HCEC 1CT (cell line): Measurements from ENCODE around the gene PRR30.

Experiments used
- DNase-seq: peaks from one replicate; pipeline ENCODE4 v3.0.0-alpha.2; 2017

Gene PRR30

DNA sequence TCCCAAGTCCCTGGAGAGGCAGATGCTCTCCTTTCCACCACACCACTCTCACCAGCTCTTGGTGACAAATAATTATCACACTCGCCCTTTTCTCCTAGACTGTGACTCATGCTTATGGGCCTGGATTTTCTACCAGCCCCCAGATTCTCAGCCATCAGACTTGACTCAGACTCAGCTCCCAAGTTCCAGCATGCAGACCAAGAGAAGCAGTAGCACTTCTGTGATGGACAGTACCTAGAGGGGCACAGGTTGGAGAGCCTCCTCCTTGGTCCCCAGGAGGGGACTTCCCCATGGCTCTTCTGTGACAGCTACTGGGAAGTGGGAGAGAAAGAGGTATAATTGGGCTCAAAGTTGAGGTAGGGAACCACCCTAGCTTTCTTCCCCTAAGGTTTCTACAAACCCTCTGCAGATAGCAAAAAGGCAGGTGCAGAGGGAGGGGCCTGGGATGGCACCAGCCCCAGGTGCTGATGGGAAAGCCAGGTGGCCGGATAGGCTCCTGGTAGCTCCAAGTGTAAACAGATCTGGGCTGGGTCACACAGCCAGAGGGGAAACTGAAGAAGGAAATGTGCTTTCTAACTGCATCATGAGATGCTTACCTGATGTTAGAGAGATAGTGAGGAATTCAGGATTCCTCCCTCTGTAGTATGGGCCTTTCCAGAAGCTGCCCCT is 13.7 kb upstream of the PRR30 start:
- DNase-seq = peak; percentile 26

DNA sequence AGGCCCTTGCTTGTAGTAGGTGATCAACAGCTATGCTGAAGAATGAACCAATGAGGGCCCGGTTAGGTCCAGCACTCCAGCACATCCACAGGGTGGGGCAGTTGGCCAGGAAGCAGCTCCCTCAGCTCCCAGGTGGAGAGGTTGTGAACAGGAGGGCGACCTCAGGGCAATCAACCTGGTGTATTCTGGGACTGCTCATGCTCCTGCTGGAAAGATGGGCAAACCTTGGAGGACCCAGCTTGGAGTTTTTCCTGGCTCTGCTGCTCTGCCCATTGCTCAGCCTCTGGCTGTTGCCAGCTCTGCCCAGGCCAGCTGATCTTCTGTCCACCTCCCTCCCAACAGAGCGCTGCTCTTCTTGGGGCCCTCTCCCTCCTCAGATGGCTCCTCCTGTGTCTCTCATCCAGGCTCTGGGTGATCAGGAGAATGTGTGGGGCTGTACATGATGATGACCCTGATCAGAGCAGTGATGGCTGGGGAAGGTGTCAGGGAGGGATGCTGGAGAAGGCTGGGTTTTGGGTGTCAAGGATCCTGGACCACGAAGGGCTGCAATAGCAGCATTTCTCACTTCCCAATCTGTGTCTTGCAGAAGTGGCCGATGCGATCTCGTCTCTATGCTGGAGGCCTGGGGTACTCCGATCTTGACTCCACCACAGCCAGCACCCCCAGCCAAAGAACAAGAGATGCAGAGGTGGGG is 13.0 kb upstream of the PRR30 start:
- DNase-seq = no peak

DNA sequence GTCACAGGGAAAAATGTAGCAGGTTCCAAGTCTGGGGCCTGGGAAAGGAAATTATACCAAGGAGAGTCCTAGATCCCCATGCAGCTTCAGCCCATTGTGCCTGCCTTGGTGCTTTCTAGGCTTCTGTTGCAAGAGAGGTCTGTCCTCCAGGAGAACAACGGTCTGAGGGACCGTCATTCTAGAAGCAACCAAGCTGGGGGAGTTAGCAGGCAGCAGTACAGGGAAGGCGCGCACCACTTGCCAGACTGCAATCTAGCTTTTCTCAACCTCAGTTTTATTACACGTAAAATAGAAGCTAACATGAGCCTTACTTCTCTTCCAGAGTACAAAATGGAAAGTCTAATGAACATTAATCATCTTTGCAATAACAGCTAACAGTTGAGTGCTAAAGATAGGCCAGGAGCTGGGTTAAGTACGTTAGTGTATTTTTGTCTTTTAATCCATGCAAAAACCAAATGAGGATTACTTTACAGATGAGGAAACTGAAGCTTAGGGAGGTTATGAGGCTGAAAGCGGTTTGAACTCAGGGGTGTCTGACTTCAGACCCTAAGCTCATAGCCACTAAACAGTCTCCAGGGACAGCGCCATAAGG is 11.5 kb upstream of the PRR30 start:
- DNase-seq = no peak

GRCh38 chr2:27149570-27150405 is 10.6 kb upstream of the PRR30 start:
- no peak for DNase-seq

GRCh38 chr2:27148801-27149439 is 9.7 kb upstream of the PRR30 start, which contains the start of gene TCF23:
Gene TCF23 (plus strand): TSS chr2:27149004. CDS start chr2:27149134, 130 bp downstream.
- DNase-seq = no peak

DNA sequence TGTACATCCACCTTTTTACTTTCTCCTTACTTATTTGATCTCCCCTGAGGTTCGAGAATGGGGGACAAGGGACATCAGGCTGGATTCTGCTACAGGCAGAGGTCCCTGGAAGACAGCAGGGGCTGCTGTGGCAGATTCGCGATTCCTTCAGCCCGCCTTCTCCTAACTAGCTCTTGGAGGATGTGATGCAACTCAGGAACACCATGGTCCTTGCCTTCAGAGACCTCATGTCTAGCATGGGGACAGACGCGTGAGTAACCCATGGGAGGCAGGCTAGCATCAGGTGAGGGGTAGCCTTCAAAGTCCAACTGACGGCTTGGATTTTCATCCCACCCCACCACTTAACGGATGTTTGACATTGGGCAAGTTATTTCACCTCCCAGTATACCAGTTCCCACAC is 8.7 kb upstream of the PRR30 start:
- no peak for DNase-seq

DNA sequence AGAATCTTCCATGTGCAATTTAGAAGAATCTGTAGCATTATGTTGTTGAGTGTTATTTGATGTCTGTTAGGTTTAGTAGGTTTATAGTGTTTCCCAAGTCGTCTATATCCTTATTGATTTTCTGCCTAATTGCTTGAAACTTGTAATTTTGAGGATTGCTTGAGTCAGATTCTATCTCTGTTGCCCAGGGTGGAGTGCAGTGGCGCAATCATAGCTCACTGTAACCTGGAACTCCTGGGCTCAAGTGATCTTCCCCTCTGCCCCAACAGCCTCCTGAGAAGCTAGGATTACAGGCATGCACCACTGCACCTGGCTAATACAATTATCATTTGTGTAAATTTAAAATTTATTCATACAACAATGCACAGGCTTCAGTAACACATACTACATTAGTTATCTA is 6.5 kb upstream of the PRR30 start:
- no peak for DNase-seq

GRCh38 chr2:27143285-27143684 is 4.1 kb upstream of the PRR30 start:
- DNase-seq = no peak

GRCh38 chr2:27138111-27138510 is 1.1 kb downstream of the PRR30 start:
- no peak for DNase-seq

GRCh38 chr2:27137322-27137935 is 1.8 kb downstream of the PRR30 start:
- DNase-seq = no peak

- no peak for DNase-seq
Measured at GRCh38 chr2:27136751-27137150, 2.5 kb downstream of the PRR30 start.

DNA sequence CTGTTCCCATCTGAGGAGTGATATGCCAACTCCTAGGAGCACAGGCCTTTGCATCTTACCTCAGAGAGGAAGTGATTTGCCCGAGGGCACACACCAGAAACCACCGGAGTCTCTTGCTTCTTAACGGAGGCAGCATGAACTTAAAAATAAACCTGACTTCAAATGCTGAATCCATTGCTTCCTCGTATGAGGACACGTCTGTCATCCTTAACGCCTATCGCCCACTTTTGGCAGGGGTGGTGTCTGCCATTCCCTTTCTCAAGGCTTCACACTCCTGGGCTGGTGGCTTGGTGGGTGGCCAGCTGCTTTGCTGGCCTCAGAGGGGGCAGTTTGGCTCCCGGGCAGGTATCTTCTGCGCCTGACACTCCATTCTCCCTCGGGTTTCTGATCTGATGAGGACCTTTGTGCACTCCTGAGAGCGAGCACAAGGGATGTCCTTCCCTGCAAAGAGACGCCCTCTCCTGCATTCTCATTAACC is 3.7 kb downstream of the PRR30 start:
- DNase-seq = no peak

GRCh38 chr2:27134781-27135477 is 4.3 kb downstream of the PRR30 start:
- no peak for DNase-seq

GRCh38 chr2:27133905-27134780 is 5.1 kb downstream of the PRR30 start, which contains the start of gene PREB:
Gene PREB (minus strand): TSS chr2:27134636. CDS start chr2:27134421, 215 bp downstream.
- peak; percentile 90 for DNase-seq

DNA sequence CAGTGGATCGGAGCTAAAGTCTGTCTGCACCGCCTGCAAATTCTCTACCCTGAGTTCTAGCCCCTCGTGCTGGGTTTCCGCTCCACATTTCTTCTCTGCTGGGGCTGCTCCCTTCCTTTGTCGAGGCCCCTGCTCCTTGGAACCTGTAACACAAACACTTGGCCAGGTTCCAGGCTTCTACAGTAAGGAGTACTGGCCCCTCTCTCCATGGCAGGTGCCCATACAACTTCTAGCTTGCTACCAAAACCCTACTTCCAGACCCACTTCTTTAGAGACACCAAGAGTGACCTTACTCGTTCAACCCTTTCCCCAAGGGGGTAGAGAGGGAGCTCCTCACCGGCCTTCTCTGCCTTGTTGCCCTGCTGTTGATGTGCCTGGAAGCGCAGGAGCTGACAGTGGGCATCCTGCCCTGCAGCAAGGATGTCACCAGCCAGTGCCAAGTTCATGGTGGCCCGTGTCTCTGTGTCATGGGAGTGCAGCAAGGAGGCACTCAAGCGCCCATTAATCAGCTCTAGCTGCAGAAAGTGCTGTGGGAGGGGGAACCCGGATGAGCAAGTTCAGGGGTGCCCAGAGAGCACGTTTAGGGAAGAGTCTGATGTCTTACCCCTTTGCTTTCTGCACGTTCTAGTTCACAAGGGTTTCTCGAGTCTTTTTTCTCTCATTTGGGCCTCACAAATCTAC is 5.9 kb downstream of the PRR30 start:
- no peak for DNase-seq

DNA sequence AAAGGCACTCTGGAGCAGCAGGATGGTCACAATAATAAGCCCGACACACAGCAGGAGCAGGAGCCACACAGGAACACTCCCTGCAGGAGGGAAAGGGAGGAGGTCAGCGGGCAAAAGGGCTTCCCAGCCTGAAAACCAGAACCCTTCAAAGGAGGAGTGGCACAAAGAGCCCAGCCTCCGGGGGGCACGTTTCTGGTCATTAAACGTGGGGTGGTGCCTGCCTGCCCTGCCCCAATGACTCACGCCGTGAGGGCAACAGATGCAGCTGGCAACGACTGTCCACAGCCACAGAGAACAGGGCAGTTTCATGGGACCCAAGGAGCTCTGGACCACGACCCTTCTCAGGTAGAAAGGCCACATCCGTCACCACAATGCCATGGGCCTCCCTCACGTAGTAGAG is 7.8 kb downstream of the PRR30 start:
- DNase-seq = no peak

GRCh38 chr2:27130396-27130795 is 8.8 kb downstream of the PRR30 start:
- no peak for DNase-seq

- no peak for DNase-seq
Measured at GRCh38 chr2:27128668-27129571, 10.3 kb downstream of the PRR30 start.
